ENCODE measurements around the gene CRAT. TPM values are rescaled to one million over a fixed set of nuclear protein-coding genes. Genes with fewer than 3 reads are reported as not detected.

CRAT gene
- total RNA-seq, 4 donors from 2014 or later, result 137 to 167 (median 144) TPM

- in situ Hi-C loops (cut with MboI; ENCODE audit: low sequenced_read_pairs in 4 of 4), result no loop called here
- H3K4me1 ChIP-seq, result peaks cover 15 to 18% of the 10 kb centered on the region in 2 donors
- no peak for TF ChIP-seq POLR2A (IDR thresholded peaks at IDR 0.05)
- no peak for TF ChIP-seq CTCF (IDR thresholded peaks at IDR 0.05 in 4 of 5, conservative IDR thresholded peaks at IDR 0.05 in 1 of 5)
- DNase-seq (no peak), ATAC-seq (no peak)
- H3K36me3 ChIP-seq, result peaks cover 0 to 34% of the 10 kb centered on the region in 2 donors
- no peaks in the 10 kb centered on the region for H3K27me3 ChIP-seq
- intact Hi-C loops (cut with DNase I; ENCODE audit: low total_unique reads), result no loop called here
- no peaks in the 10 kb centered on the region for H3K9me3 ChIP-seq
- H3K4me3 ChIP-seq, result no peak overlapping the region
- no peak overlapping the region for H3K27ac ChIP-seq
Measured at GRCh38 chr9:129100383-129101169, 10.0 kb downstream of the CRAT start.

DNA sequence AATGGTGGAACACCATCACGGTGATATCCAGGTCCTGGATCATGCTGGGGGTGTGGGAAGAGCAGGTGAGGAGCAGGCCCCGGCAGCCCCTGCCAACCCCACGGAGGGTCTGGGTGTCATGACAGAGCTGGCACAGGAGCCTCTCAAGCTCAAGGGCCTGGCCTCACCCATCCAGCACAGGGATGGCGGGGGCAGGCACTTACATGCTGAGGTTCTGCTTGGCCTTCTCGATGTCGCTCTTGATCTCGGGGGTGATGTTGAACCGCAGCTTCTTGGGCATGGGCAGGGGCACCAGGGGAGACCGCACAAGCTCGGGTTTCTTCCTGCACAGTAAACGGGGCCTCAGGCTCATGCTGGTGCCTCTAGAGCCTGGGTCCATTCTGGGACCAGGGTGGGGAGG, 12.3 kb downstream of the CRAT start:
- H3K36me3 ChIP-seq, result peaks cover 0 to 42% of the 10 kb centered on the region in 2 donors
- in situ Hi-C loops (cut with MboI; ENCODE audit: low sequenced_read_pairs in 4 of 4), result no loop called here

GRCh38 chr9:129097671-129098306, 12.8 kb downstream of the CRAT start:
- DNase-seq (no peak), ATAC-seq (no peak)
- Histone ChIP-seq H3K4me3 (no peak overlapping the region), H3K27ac (no peak overlapping the region), H3K27me3 (no peaks in the 10 kb centered on the region), H3K36me3 (peaks cover 0 to 42% of the 10 kb centered on the region in 2 donors), H3K9me3 (no peaks in the 10 kb centered on the region), H3K4me1 (peaks cover 2 to 9% of the 10 kb centered on the region in 2 donors)
- in situ Hi-C loops (cut with MboI; ENCODE audit: low sequenced_read_pairs in 4 of 4), result no loop called here
- TF ChIP-seq CTCF (IDR thresholded peaks at IDR 0.05 in 4 of 5, conservative IDR thresholded peaks at IDR 0.05 in 1 of 5) (no peak), POLR2A (IDR thresholded peaks at IDR 0.05) (no peak)
- intact Hi-C loops (cut with DNase I; ENCODE audit: low total_unique reads), result no loop called here

More for the DNA sequence above, 12.3 kb downstream of the CRAT start:
- H3K27me3 ChIP-seq, result no peaks in the 10 kb centered on the region
- H3K4me1 ChIP-seq, result peaks cover 8 to 13% of the 10 kb centered on the region in 2 donors
- TF ChIP-seq POLR2A (IDR thresholded peaks at IDR 0.05) (no peak), CTCF (IDR thresholded peaks at IDR 0.05 in 4 of 5, conservative IDR thresholded peaks at IDR 0.05 in 1 of 5) (no peak)
- no peak overlapping the region for H3K4me3 ChIP-seq
- no peaks in the 10 kb centered on the region for H3K9me3 ChIP-seq
- ATAC-seq (no peak), DNase-seq (no peak)
- intact Hi-C loops (cut with DNase I; ENCODE audit: low total_unique reads), result no loop called here
- H3K27ac ChIP-seq, result no peak overlapping the region

GRCh38 chr9:129095908-129096307, 14.7 kb downstream of the CRAT start:
- no peaks in the 10 kb centered on the region for H3K9me3 ChIP-seq
- peaks cover 0 to 37% of the 10 kb centered on the region in 2 donors for H3K36me3 ChIP-seq
- DNase-seq, result no peak
- H3K4me3 ChIP-seq, result no peak overlapping the region
- intact Hi-C loops (cut with DNase I; ENCODE audit: low total_unique reads), result no loop called here
- H3K4me1 ChIP-seq, result peaks cover 0 to 6% of the 10 kb centered on the region in 2 donors
- H3K27ac ChIP-seq, result peak overlapping the region in 1 of 4 donors; percentile 58
- ATAC-seq, result no peak
- TF ChIP-seq CTCF (IDR thresholded peaks at IDR 0.05 in 4 of 5, conservative IDR thresholded peaks at IDR 0.05 in 1 of 5) (no peak), POLR2A (IDR thresholded peaks at IDR 0.05) (no peak)
- in situ Hi-C loops (cut with MboI; ENCODE audit: low sequenced_read_pairs in 4 of 4), result no loop called here
- no peaks in the 10 kb centered on the region for H3K27me3 ChIP-seq

Measured in gastrocnemius medialis (tissue), 4 donors.